ENCODE results near the gene P4HTM. TPM values are rescaled to one million over a fixed set of nuclear protein-coding genes. Genes with fewer than 3 reads are reported as not detected.

The P4HTM gene
- total and polyA plus RNA-seq, 2 donors (not counting 3 experiments of a cell fraction or from before 2014, with no cell fraction given) = 23.0 to 32.7 TPM

- no peak overlapping the region for H3K4me2 ChIP-seq (ENCODE audit: insufficient read depth, low read length)
- no TSS peak for BruUV-seq (replicated peaks)
- peaks cover 5 to 51% of the 10 kb centered on the region in 2 experiments for H3K36me3 ChIP-seq (ENCODE audit: control insufficient read depth in 2 of 2, extremely low read depth in 1 of 2, insufficient read depth in 2 of 2, low read length in 2 of 2)
- FAIRE-seq (no peak), DNase-seq (ENCODE audit: low read depth, low spot score) (no peak)
- no peak overlapping the region for H2AFZ ChIP-seq (ENCODE audit: low read depth, low read length)
- peaks cover 18% of the 10 kb centered on the region for H3K4me1 ChIP-seq (ENCODE audit: control insufficient read depth, extremely low read depth, insufficient read depth, low read length)
- dilution Hi-C loops (cut with MboI; ENCODE audit: extremely low pct_ligation_motif_present, low sequenced_read_pairs) (no loop called here), intact Hi-C loops (cut with micrococcal nuclease) (no loop called here)
- no peak overlapping the region for H3K27ac ChIP-seq (ENCODE audit: insufficient read depth, low read depth, low read length)
- no peaks in the 10 kb centered on the region for H4K20me1 ChIP-seq (replicated peaks; ENCODE audit: control insufficient read depth, extremely low read depth, insufficient read depth, low read length)
- no peak overlapping the region for H3K9ac ChIP-seq (replicated peaks; ENCODE audit: extremely low read depth, insufficient read depth, low read length)
- H3K9me3 ChIP-seq (replicated peaks; ENCODE audit: control insufficient read depth, insufficient read depth, low read length) = no peaks in the 10 kb centered on the region
- no peak for TF ChIP-seq MYC (IDR thresholded peaks at IDR 0.05; ENCODE audit: low read depth, low read length)
- TF ChIP-seq, protein P1, sequence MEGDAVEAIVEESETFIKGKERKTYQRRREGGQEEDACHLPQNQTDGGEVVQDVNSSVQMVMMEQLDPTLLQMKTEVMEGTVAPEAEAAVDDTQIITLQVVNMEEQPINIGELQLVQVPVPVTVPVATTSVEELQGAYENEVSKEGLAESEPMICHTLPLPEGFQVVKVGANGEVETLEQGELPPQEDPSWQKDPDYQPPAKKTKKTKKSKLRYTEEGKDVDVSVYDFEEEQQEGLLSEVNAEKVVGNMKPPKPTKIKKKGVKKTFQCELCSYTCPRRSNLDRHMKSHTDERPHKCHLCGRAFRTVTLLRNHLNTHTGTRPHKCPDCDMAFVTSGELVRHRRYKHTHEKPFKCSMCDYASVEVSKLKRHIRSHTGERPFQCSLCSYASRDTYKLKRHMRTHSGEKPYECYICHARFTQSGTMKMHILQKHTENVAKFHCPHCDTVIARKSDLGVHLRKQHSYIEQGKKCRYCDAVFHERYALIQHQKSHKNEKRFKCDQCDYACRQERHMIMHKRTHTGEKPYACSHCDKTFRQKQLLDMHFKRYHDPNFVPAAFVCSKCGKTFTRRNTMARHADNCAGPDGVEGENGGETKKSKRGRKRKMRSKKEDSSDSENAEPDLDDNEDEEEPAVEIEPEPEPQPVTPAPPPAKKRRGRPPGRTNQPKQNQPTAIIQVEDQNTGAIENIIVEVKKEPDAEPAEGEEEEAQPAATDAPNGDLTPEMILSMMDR (IDR thresholded peaks at IDR 0.05; ENCODE audit: extremely low read depth in 1 of 2, insufficient read depth in 1 of 2, low read depth in 1 of 2, low read length in 2 of 2) = no peak
- POLR2A ChIA-PET = interaction anchor here (4.2 kb wide), 1 partner anchor 7 kb away, joined by 17 read pairs; the partner anchor contains the start of gene WDR6
- H3K4me3 ChIP-seq (replicated peaks in 1 of 3; ENCODE audit: insufficient read depth in 1 of 3, low read depth in 1 of 3, low read length in 3 of 3) = no peak overlapping the region
- no peaks in the 10 kb centered on the region for H3K27me3 ChIP-seq (ENCODE audit: control insufficient read depth in 2 of 2, insufficient read depth in 2 of 2, low read length in 2 of 2)
- no peaks in the 10 kb centered on the region for H3K9me1 ChIP-seq (replicated peaks; ENCODE audit: control insufficient read depth, extremely low read depth, insufficient read depth, low read length)
- CTCF ChIA-PET = interaction anchor here (12.8 kb wide), 1 partner anchor 27 kb away, joined by 254 read pairs; the partner anchor contains the start of gene P4HTM
- peaks cover 23% of the 10 kb centered on the region for H3K79me2 ChIP-seq (ENCODE audit: control insufficient read depth, insufficient read depth, low read length)
Observed at GRCh38 chr3:49015072-49015471, 25.0 kb downstream of the P4HTM start.

GRCh38 chr3:49015765-49016164 lies 25.7 kb downstream of the P4HTM start:
- Histone ChIP-seq H3K4me1 (ENCODE audit: control insufficient read depth, extremely low read depth, insufficient read depth, low read length) (peaks cover 22% of the 10 kb centered on the region), H3K36me3 (ENCODE audit: control insufficient read depth in 2 of 2, extremely low read depth in 1 of 2, insufficient read depth in 2 of 2, low read length in 2 of 2) (peaks cover 5 to 51% of the 10 kb centered on the region in 2 experiments), H3K4me2 (ENCODE audit: insufficient read depth, low read length) (no peak overlapping the region), H3K79me2 (ENCODE audit: control insufficient read depth, insufficient read depth, low read length) (peaks cover 30% of the 10 kb centered on the region), H3K9ac (replicated peaks; ENCODE audit: extremely low read depth, insufficient read depth, low read length) (no peak overlapping the region), H3K9me3 (replicated peaks; ENCODE audit: control insufficient read depth, insufficient read depth, low read length) (no peaks in the 10 kb centered on the region), H4K20me1 (replicated peaks; ENCODE audit: control insufficient read depth, extremely low read depth, insufficient read depth, low read length) (no peaks in the 10 kb centered on the region), H3K9me1 (replicated peaks; ENCODE audit: control insufficient read depth, extremely low read depth, insufficient read depth, low read length) (no peaks in the 10 kb centered on the region), H3K4me3 (replicated peaks in 1 of 3; ENCODE audit: insufficient read depth in 1 of 3, low read depth in 1 of 3, low read length in 3 of 3) (no peak overlapping the region), H2AFZ (ENCODE audit: low read depth, low read length) (no peak overlapping the region), H3K27me3 (ENCODE audit: control insufficient read depth in 2 of 2, insufficient read depth in 2 of 2, low read length in 2 of 2) (no peaks in the 10 kb centered on the region), H3K27ac (ENCODE audit: insufficient read depth, low read depth, low read length) (no peak overlapping the region)
- BruUV-seq (replicated peaks) = no TSS peak
- POLR2A ChIA-PET = interaction anchor here (4.2 kb wide), 1 partner anchor 8 kb away, joined by 17 read pairs; the partner anchor contains the start of gene WDR6
- no peak for TF ChIP-seq MYC (IDR thresholded peaks at IDR 0.05; ENCODE audit: low read depth, low read length)
- TF ChIP-seq MAX (IDR thresholded peaks at IDR 0.05; ENCODE audit: insufficient read depth, insufficient read length) = no peak
- TF ChIP-seq JUN (IDR thresholded peaks at IDR 0.05; ENCODE audit: borderline replicate concordance, insufficient read depth, insufficient read length, low read depth) = no peak
- TF ChIP-seq, protein P1 (IDR thresholded peaks at IDR 0.05; ENCODE audit: extremely low read depth in 1 of 2, insufficient read depth in 1 of 2, low read depth in 1 of 2, low read length in 2 of 2) = no peak
- no peak for TF ChIP-seq POLR2AphosphoS5 (IDR thresholded peaks at IDR 0.05; ENCODE audit: insufficient read depth, low read depth, low read length)
- no peak for TF ChIP-seq GATA2 (IDR thresholded peaks at IDR 0.05; ENCODE audit: insufficient read depth, insufficient read length, low read depth, low read length)
- no peak for TF ChIP-seq FOS (IDR thresholded peaks at IDR 0.05; ENCODE audit: borderline replicate concordance, insufficient read depth, low read length)
- TF ChIP-seq EZH2 (IDR thresholded peaks at IDR 0.05; ENCODE audit: borderline replicate concordance, low read depth, low read length, severe bottlenecking) = no peak
- TF ChIP-seq POLR2A (IDR thresholded peaks at IDR 0.05; ENCODE audit: low read depth, low read length) = no peak
- no peak for FAIRE-seq
- intact Hi-C loops (cut with micrococcal nuclease) = no loop called here
- DNase-seq (ENCODE audit: low read depth, low spot score) = no peak
- CTCF ChIA-PET = interaction anchor here (1.2 to 8.3 kb wide), 2 partner anchors 8 to 28 kb away, joined by 5 to 127 read pairs; partner anchors contain the start of genes P4HTM and WDR6
- dilution Hi-C loops (cut with MboI; ENCODE audit: extremely low pct_ligation_motif_present, low sequenced_read_pairs) = no loop called here

All from endothelial cell of umbilical vein (primary cell).